ENCODE results near the gene YJEFN3.

The YJEFN3 gene

GRCh38 chr19:19546751-19547162, 18.0 kb downstream of the YJEFN3 start:
- H3K4me3 ChIP-seq (ENCODE audit: low read depth, low read length), result no peak overlapping the region
- TF ChIP-seq, protein P1, sequence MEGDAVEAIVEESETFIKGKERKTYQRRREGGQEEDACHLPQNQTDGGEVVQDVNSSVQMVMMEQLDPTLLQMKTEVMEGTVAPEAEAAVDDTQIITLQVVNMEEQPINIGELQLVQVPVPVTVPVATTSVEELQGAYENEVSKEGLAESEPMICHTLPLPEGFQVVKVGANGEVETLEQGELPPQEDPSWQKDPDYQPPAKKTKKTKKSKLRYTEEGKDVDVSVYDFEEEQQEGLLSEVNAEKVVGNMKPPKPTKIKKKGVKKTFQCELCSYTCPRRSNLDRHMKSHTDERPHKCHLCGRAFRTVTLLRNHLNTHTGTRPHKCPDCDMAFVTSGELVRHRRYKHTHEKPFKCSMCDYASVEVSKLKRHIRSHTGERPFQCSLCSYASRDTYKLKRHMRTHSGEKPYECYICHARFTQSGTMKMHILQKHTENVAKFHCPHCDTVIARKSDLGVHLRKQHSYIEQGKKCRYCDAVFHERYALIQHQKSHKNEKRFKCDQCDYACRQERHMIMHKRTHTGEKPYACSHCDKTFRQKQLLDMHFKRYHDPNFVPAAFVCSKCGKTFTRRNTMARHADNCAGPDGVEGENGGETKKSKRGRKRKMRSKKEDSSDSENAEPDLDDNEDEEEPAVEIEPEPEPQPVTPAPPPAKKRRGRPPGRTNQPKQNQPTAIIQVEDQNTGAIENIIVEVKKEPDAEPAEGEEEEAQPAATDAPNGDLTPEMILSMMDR (IDR thresholded peaks at IDR 0.05; ENCODE audit: borderline replicate concordance, insufficient read depth, low read depth, low read length), result no peak

GRCh38 chr19:19547674-19548336, 19.1 kb downstream of the YJEFN3 start:
- TF ChIP-seq, protein P1 (IDR thresholded peaks at IDR 0.05; ENCODE audit: borderline replicate concordance, insufficient read depth, low read depth, low read length), result no peak
- no peak overlapping the region for H3K4me3 ChIP-seq (ENCODE audit: low read depth, low read length)

DNA sequence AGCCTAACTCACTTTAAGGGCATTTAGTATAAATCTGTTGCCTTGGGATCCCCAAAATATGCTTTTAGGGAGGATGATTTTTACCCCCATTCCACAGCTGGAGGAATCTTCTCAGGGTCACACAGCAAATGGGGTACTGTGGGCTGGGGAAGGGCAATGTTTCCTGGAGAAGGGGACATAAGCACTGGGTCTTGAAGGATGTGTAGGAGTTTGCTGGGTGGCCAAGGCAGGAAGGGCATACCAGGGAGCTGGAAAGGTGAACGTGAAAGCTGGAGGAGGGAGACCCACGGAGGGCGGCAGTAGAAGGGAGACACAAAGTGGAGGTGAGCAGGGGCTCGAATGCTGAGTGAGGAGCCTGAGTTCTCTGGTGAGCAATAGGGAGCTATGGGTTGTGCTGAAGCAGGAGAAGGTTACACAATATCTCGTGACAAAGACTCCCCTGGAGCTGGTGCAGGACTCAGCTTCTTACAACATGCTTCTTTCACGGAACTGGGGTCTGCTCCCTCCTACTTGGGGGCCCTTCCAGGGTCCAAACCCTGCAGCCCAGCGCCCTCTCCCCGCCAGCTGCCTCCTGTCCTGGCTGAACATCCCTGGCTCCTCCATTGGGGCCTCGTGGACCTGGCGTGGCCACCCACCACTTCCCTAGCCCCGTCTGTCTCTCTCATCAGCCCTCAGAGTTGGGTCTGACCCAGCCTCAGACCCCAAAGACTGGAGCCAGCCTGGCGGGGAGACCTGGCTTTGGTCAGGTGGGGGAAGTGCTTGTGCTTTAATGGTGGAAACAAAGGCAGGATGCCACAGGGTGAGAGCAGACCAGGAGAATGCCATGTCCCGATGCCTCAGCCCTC, 20.4 kb downstream of the YJEFN3 start:
- TF ChIP-seq, protein P1 (IDR thresholded peaks at IDR 0.05; ENCODE audit: borderline replicate concordance, insufficient read depth, low read depth, low read length), result no peak
- no peak overlapping the region for H3K4me3 ChIP-seq (ENCODE audit: low read depth, low read length)

DNA sequence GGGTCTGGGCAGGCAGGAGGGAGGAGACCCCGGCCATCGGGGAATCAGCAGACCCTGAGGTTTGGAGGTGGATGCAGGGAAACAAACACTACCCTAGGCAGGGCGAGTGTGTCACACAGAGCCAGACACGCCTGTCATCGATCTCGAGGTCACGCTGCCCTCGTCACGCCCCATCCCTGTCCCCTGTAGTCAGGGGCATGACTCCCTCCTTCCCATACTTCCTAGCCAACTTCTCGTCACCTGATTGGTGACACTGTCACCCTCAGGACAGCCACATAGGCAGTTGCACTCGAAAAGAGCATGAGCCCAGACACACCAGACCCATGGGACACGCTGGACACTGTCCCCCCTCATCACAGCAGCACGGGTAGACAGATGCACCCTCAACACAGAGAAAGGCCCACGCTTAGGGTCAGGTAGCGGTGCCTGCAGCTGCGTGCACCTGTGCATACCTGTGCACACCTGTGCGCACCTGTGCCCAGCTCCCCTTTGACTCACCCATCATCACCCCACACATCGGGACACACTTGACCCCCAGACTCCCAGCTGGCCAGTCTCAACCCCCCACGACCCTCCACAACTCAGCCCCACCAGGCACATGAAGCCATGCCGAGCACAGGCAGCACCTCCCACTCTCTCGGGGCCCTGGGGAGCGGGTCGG, 21.2 kb downstream of the YJEFN3 start:
- TF ChIP-seq, protein P1 (IDR thresholded peaks at IDR 0.05; ENCODE audit: borderline replicate concordance, insufficient read depth, low read depth, low read length), result no peak
- H3K4me3 ChIP-seq (ENCODE audit: low read depth, low read length), result no peak overlapping the region

- H3K4me3 ChIP-seq (ENCODE audit: low read depth, low read length), result no peak overlapping the region
- TF ChIP-seq, protein P1 (IDR thresholded peaks at IDR 0.05; ENCODE audit: borderline replicate concordance, insufficient read depth, low read depth, low read length), result no peak
These were observed 21.8 kb downstream of the YJEFN3 start for GRCh38 chr19:19550485-19550929.

DNA sequence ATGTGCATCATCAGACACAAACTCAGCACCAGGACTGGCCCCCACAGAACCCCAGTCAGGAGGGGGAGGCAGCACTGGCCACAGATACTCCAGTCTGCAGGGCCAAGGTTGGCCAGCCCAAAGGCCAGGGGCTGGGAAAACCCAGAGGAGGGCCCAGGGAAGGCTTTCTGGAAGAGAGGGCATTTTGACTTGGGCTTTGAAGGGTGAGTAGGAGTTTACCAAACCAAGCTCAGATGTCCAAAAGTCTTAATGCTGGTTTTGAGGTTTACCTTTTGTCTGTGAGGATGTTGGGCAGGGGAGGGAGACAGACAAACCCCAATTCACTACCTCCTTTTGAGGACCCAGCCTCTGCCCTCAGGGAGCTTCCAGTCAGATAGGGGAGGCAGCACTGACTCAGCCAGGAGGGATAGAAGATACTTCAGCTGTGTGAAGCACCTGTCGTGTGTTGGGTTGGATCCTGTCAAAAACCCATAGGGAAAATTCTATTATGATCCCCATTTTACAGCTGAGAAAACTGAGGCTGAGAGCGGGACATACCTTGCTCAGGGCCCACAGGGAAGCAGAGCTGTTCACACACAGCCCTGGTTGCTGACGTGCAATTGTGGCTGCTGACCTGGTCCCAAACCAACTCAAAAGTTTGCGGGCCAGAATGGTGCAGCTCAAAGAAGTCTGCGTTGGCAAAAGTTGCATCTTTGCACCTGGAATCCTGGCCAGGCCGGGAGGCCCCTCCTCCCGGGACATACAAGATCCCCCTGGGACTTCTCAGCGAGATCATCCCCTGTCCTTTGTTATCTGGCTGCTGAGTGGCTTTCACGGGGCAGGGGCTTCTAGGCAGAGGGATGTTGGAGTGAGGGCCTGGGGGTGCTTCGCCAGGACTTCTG, 22.5 kb downstream of the YJEFN3 start:
- no peak overlapping the region for H3K4me3 ChIP-seq (ENCODE audit: low read depth, low read length)
- TF ChIP-seq, protein P1 (IDR thresholded peaks at IDR 0.05; ENCODE audit: borderline replicate concordance, insufficient read depth, low read depth, low read length), result no peak

Data from GM12875 (cell line).